HCT116 (cell line): ENCODE data around the gene ALG8. TPM values are rescaled to one million over a fixed set of nuclear protein-coding genes. Genes with fewer than 3 reads are reported as not detected.

Experiments used
- ATAC-seq: fragments of 200-7000 bp; cut with Tn5 transposase; 2 replicates; pipeline ENCODE4 v1.9.1; 2020; ENCODE audit warnings: mild to moderate bottlenecking, moderate library complexity
- BruUV-seq: library from RNA; stranded (reverse); fragments of 400-500 nt; replicated peaks from 2 replicates; lab custom pipeline; 2021; lab: Mats Ljungman, UMichigan
- CTCF ChIA-PET: fragments of 300-600 bp; sonication (Branson Sonifier 250); formaldehyde crosslinking; loops from one replicate; lab custom pipeline; 2021; ENCODE audit warnings: antibody characterized with exemption; lab: Charles Lee
- POLR2A ChIA-PET: fragments of 300-600, 350-600 bp; sonication (Branson Sonifier 250); formaldehyde crosslinking; loops from one replicate; lab custom pipeline; 2021; ENCODE audit warnings: antibody characterized with exemption; lab: Charles Lee
- RAD21 ChIA-PET, 2 experiments: fragments of 300-600 bp; sonication (Branson Sonifier 250); formaldehyde crosslinking; loops; one replicate each; lab custom pipeline; 2023; ENCODE audit warnings: low total read pairs in 2 of 2; ENCODE audit not compliant: uncharacterized antibody in 2 of 2, unreplicated experiment in 2 of 2, low non-redundant PET in 1 of 2; lab: Charles Lee
- DNase-seq: peaks from one replicate; pipeline ENCODE4 v3.0.0-alpha.2; 2010; ENCODE audit warnings: low read depth, low spot score
- H2AFZ ChIP-seq: fragments of 200-600 bp; shearing (Covaris generic), sonication (generic); 2 replicates; pipeline ENCODE4 v1.6.1; 2017; ENCODE audit warnings: low read depth, mixed run types, mixed read lengths, antibody characterized with exemption, low read length; ENCODE audit not compliant: poor library complexity, severe bottlenecking
- H3K27ac ChIP-seq: 2 replicates; pipeline ENCODE4 v1.5.1; 2012; ENCODE audit warnings: low read depth, low read length
- H3K27me3 ChIP-seq: fragments of 200-600 bp; sonication (generic); 2 replicates; pipeline ENCODE4 v1.6.1; 2016; ENCODE audit warnings: mixed run types, low read length, mixed read lengths; ENCODE audit not compliant: insufficient read depth
- H3K36me3 ChIP-seq, 2 experiments: fragments of 200-500 bp in 1 of 2; fragments of 200-600 bp in 1 of 2; sonication (Bioruptor generic) in 1 of 2; sonication (generic) in 1 of 2; 2 replicates each; pipeline versions ENCODE4 v1.5.1 to v1.6.1; 2014 to 2016; ENCODE audit warnings: low read length in 2 of 2, inconsistent platforms in 1 of 2, mixed read lengths in 1 of 2, mixed run types in 1 of 2; ENCODE audit not compliant: insufficient read depth in 2 of 2, control insufficient read depth in 1 of 2
- H3K4me1 ChIP-seq, 2 experiments: fragments of 200-600 bp in 1 of 2; sonication (generic) in 1 of 2; 2 replicates each; pipeline versions ENCODE4 v1.5.1 to v1.6.1; 2012 to 2017; ENCODE audit warnings: low read length in 2 of 2, inconsistent platforms in 1 of 2, mild to moderate bottlenecking in 1 of 2, mixed read lengths in 1 of 2, mixed run types in 1 of 2, moderate library complexity in 1 of 2; ENCODE audit not compliant: insufficient read depth in 2 of 2, control insufficient read depth in 1 of 2
- H3K4me2 ChIP-seq: fragments of 200-600 bp; sonication (generic); 2 replicates; pipeline ENCODE4 v1.6.1; 2017; ENCODE audit warnings: mixed run types, low read length, mixed read lengths
- H3K4me3 ChIP-seq, 2 experiments: fragments of 200-600 bp in 1 of 2; sonication (generic) in 1 of 2; replicated peaks in 1 of 2; 2 replicates each; pipeline ENCODE4 v1.5.1; 2011 to 2016; ENCODE audit warnings: low read length in 2 of 2, control low read depth in 1 of 2, low read depth in 1 of 2, mild to moderate bottlenecking in 1 of 2, mixed read lengths in 1 of 2, mixed run types in 1 of 2
- H3K79me2 ChIP-seq: fragments of 200-600 bp; sonication (generic); 2 replicates; pipeline ENCODE4 v1.6.1; 2017; ENCODE audit warnings: mild to moderate bottlenecking, mixed run types, low read length, moderate library complexity, mixed read lengths; ENCODE audit not compliant: insufficient read depth
- H3K9ac ChIP-seq: fragments of 200-600 bp; sonication (generic); 2 replicates; pipeline ENCODE4 v1.6.1; 2016; ENCODE audit warnings: low read length, mixed read lengths
- H3K9me2 ChIP-seq: fragments of 200-600 bp; sonication (generic), shearing (Covaris generic); 2 replicates; pipeline ENCODE4 v1.6.1; 2017; ENCODE audit warnings: mixed run types, mild to moderate bottlenecking, moderate library complexity; ENCODE audit not compliant: insufficient read depth
- H3K9me3 ChIP-seq, 2 experiments: fragments of 200-500 bp in 1 of 2; fragments of 200-600 bp in 1 of 2; sonication (Bioruptor generic) in 1 of 2; sonication (generic) in 1 of 2; 2 replicates each; pipeline ENCODE4 v1.6.1; 2014 to 2017; ENCODE audit warnings: low read length in 2 of 2, mixed read lengths in 2 of 2, inconsistent platforms in 1 of 2, low read depth in 1 of 2, mild to moderate bottlenecking in 1 of 2, mixed run types in 1 of 2, moderate library complexity in 1 of 2; ENCODE audit not compliant: control insufficient read depth in 1 of 2, insufficient read depth in 1 of 2
- H4K20me1 ChIP-seq: fragments of 200-600 bp; sonication (generic), shearing (Covaris generic); 2 replicates; pipeline ENCODE4 v1.6.1; 2017; ENCODE audit warnings: mixed run types, mild to moderate bottlenecking, moderate library complexity; ENCODE audit not compliant: insufficient read depth
- CTCF ChIP-seq, 3 experiments: fragments of 200-600 bp in 1 of 3; sonication (generic) in 1 of 3; IDR thresholded peaks in 2 of 3; conservative IDR thresholded peaks in 1 of 3; 2 replicates each; pipeline ENCODE4 v1.5.1; 2012 to 2017; ENCODE audit warnings: low read depth in 2 of 3, low read length in 2 of 3, antibody characterized with exemption in 1 of 3, borderline replicate concordance in 1 of 3, control low read depth in 1 of 3, mild to moderate bottlenecking in 1 of 3, mixed read lengths in 1 of 3, mixed run types in 1 of 3, moderate library complexity in 1 of 3; ENCODE audit not compliant: insufficient read depth in 1 of 3
- EZH2 ChIP-seq: fragments of 200-600 bp; sonication (generic); IDR thresholded peaks from 2 replicates; pipeline ENCODE4 v1.6.1; 2017; ENCODE audit warnings: antibody characterized with exemption, mixed run types
- EZH2phosphoT487 ChIP-seq: fragments of 200-600 bp; IDR thresholded peaks from 2 replicates; pipeline ENCODE4 v1.6.1; 2018; ENCODE audit warnings: antibody characterized with exemption, borderline replicate concordance
- JUND ChIP-seq: IDR thresholded peaks from 2 replicates; pipeline ENCODE4 v1.6.1; 2012
- MAX ChIP-seq: IDR thresholded peaks from 2 replicates; pipeline ENCODE4 v1.6.1; 2012
- POLR2AphosphoS5 ChIP-seq: IDR thresholded peaks from 2 replicates; pipeline ENCODE4 v1.6.1; 2011; ENCODE audit warnings: mild to moderate bottlenecking, low read depth, low read length, moderate library complexity
- RAD21 ChIP-seq: IDR thresholded peaks from 2 replicates; pipeline ENCODE4 v1.6.1; 2012; ENCODE audit warnings: low read depth, mild to moderate bottlenecking
- REST ChIP-seq: IDR thresholded peaks from 2 replicates; pipeline ENCODE4 v1.6.1; 2012; ENCODE audit warnings: low read depth
- intact Hi-C: fragments of 100-400 bp; cut with micrococcal nuclease; formaldehyde crosslinking; loops from 2 replicates; pipeline ENCODE4 v1.10.0; 2022
- total RNA-seq: library from RNA; stranded (reverse); gene quantifications from one replicate; pipeline ENCODE4 v1.2.1, GENCODE V29; 2021; ENCODE audit not compliant: unreplicated experiment

Gene ALG8
- total RNA-seq, 1 experiment from 2014 or later, result 50.1 TPM

GRCh38 chr11:78071717-78072116, 67.7 kb downstream of the ALG8 start (continued):
- no peak for TF ChIP-seq JUND
- no peak for TF ChIP-seq EZH2phosphoT487
- no peak for TF ChIP-seq EZH2
- no peak for TF ChIP-seq RAD21
- TF ChIP-seq MAX, result no peak
- TF ChIP-seq, all 23 proteins: peak for 0

- no peaks in the 10 kb centered on the region for H3K9me3 ChIP-seq
- ATAC-seq (no peak), DNase-seq (no peak)
- RAD21 ChIA-PET, result no interaction called here
- intact Hi-C loops, result no loop called here
- no peak overlapping the region for H2AFZ ChIP-seq
- H3K4me2 ChIP-seq, result no peak overlapping the region
- peaks cover 15 to 19% of the 10 kb centered on the region in 2 experiments; a peak in 3 of 4 replicates for H3K36me3 ChIP-seq
- H3K9me2 ChIP-seq, result no peaks in the 10 kb centered on the region
- BruUV-seq, result no TSS peak
- H4K20me1 ChIP-seq, result no peaks in the 10 kb centered on the region
- POLR2A ChIA-PET, result no interaction called here
- no peak for TF ChIP-seq REST
- no peak for TF ChIP-seq RAD21
- TF ChIP-seq POLR2AphosphoS5, result no peak
- TF ChIP-seq CTCF (IDR thresholded peaks at IDR 0.05 in 2 of 3, conservative IDR thresholded peaks at IDR 0.05 in 1 of 3; ENCODE audit: borderline replicate concordance in 1 of 3, insufficient read depth in 1 of 3, low read depth in 2 of 3, low read length in 2 of 3), result no peak
- TF ChIP-seq, all 23 proteins: peak for 0
- Histone ChIP-seq H3K4me1 (no peaks in the 10 kb centered on the region), H3K79me2 (peaks cover 49% of the 10 kb centered on the region), H3K27me3 (no peaks in the 10 kb centered on the region), H3K9ac (no peak overlapping the region), H3K4me3 (no peak overlapping the region), H3K27ac (no peak overlapping the region)
- CTCF ChIA-PET, result no interaction called here
Measured at GRCh38 chr11:78070621-78071020, 68.8 kb downstream of the ALG8 start.
